Stomach (tissue), 9 donors: ENCODE data around the gene TBC1D10B. TPM values are rescaled to one million over a fixed set of nuclear protein-coding genes. Genes with fewer than 3 reads are reported as not detected.

Experiments used
- DNase-seq, 2 donors: peaks; one replicate each; pipeline versions ENCODE4 v3.0.0 to v3.0.0-alpha.2; 2013 to 2019
- H3K27ac ChIP-seq, 5 donors: fragments of 200-600 bp in 4 of 5; sonication (generic) in 4 of 5; one replicate each; pipeline ENCODE4 v1.5.1; 2013 to 2019; ENCODE audit warnings: mild to moderate bottlenecking in 1 of 5, moderate library complexity in 1 of 5
- H3K27me3 ChIP-seq, 3 donors: fragments of 200-600 bp; sonication (generic); one replicate each; pipeline ENCODE4 v1.5.1; 2017 to 2019; ENCODE audit warnings: mixed run types in 1 of 3
- H3K36me3 ChIP-seq, 4 donors: fragments of 200-600 bp; sonication (generic); 1 replicate in 3 of 4; 2 replicates in 1 of 4; pipeline ENCODE4 v1.5.1; 2016 to 2019
- H3K4me1 ChIP-seq, 4 donors: fragments of 200-600 bp; sonication (generic); one replicate each; pipeline ENCODE4 v1.5.1; 2016 to 2019
- H3K4me3 ChIP-seq, 4 donors: fragments of 200-600 bp; sonication (generic) in 3 of 4; one replicate each; pipeline ENCODE4 v1.5.1; 2016 to 2019; ENCODE audit warnings: mild to moderate bottlenecking in 1 of 4
- H3K9me3 ChIP-seq, 4 donors: fragments of 200-600 bp; sonication (generic); one replicate each; pipeline ENCODE4 v1.5.1; 2016 to 2019
- CTCF ChIP-seq, 7 experiments: fragments of 450-650 bp in 4 of 7; fragments of 200-600 bp in 3 of 7; sonication (generic) in 3 of 7; IDR thresholded peaks; one replicate each; pipeline ENCODE4 v1.5.1; 2016 to 2019; ENCODE audit warnings: antibody characterized with exemption in 7 of 7, control low read depth in 2 of 7, mild to moderate bottlenecking in 1 of 7
- EP300 ChIP-seq: sonication (generic); formaldehyde crosslinking; IDR thresholded peaks from one replicate; pipeline ENCODE4 v1.6.1; 2017; ENCODE audit warnings: antibody characterized with exemption
- POLR2A ChIP-seq, 4 donors: fragments of 450-650 bp; IDR thresholded peaks; one replicate each; pipeline ENCODE4 v1.6.1; 2016; ENCODE audit warnings: antibody characterized with exemption in 4 of 4, control low read depth in 2 of 4, mild to moderate bottlenecking in 1 of 4, moderate library complexity in 1 of 4
- POLR2AphosphoS5 ChIP-seq, 3 donors: sonication (generic); formaldehyde crosslinking; IDR thresholded peaks; one replicate each; pipeline ENCODE4 v1.6.1; 2016; ENCODE audit warnings: antibody characterized with exemption in 3 of 3
- WGBS, 5 donors: extraction: QIAGEN DNeasy Blood & Tissue Kit in 3 of 5; methylation state at CpG; one replicate each; pipeline versions ENCODE4 v1.1.5 to v1.1.7; 2013 to 2018; 5-methylcytosine and 5-hydroxymethylcytosine counted together
- intact Hi-C: fragments of 100-400 bp; cut with DNase I; formaldehyde crosslinking; loops from one replicate; pipeline ENCODE4 v1.15.1; 2023; ENCODE audit warnings: low total_unique reads
- polyA plus RNA-seq, 3 donors: library from polyadenylated mRNA; stranded (reverse); fragments of 200-250 nt; gene quantifications; one replicate each; pipeline ENCODE4 v1.2.3, GENCODE V29; 2013
- total RNA-seq, 5 donors: library from RNA; depleted of rRNA; stranded (reverse); fragments of >200 nt; gene quantifications; one replicate each; pipeline versions ENCODE4 v1.1.0 to v1.2.3, GENCODE V29; 2014 to 2016
- donor health status: healthy with polysubstance abuse.
- donor health status: Bipolar disorder and iron deficiency.
- donor health status: healthy.

Gene TBC1D10B
- total and polyA plus RNA-seq, 8 donors = 20.5 to 89.2 (median 27.1) TPM

DNA sequence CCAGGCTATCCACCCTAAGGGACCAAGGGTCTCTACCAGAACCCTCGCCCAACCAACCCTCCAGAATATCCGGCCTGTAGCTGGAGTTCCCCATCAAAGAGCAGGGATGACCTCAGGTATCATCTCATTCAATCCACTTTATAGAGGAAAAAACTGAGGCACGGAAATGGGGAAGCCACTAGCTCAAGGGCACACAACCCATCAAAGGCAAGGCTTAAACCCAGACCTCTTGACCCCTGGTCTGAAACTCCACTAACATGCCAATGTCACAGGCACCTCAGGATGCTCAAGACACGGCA is 1.6 kb downstream of the TBC1D10B start:
- Histone ChIP-seq H3K27me3 (no peaks in the 10 kb centered on the region), H3K36me3 (peaks cover 12 to 32% (median 29%) of the 10 kb centered on the region in 4 donors), H3K4me3 (peak overlapping the region; percentile 86 to 98 (median 94)), H3K27ac (peak overlapping the region; percentile 66 to 97 (median 84)), H3K9me3 (no peaks in the 10 kb centered on the region), H3K4me1 (peaks cover 33 to 64% (median 44%) of the 10 kb centered on the region in 4 donors)
- WGBS, 5 donors = 4 to 15% (median 9%) methylated on average over 4 of the region's 4 CpGs
- no peak for DNase-seq
- intact Hi-C loops = loop anchor here (10.0 kb wide), 1 partner anchor 46 kb away; no protein-coding TSS in a partner anchor
- TF ChIP-seq POLR2AphosphoS5 (IDR thresholded peaks at IDR 0.05) = no peak
- TF ChIP-seq EP300 = no peak
- TF ChIP-seq CTCF (IDR thresholded peaks at IDR 0.05) = no peak
- no peak for TF ChIP-seq POLR2A (IDR thresholded peaks at IDR 0.05)

DNA sequence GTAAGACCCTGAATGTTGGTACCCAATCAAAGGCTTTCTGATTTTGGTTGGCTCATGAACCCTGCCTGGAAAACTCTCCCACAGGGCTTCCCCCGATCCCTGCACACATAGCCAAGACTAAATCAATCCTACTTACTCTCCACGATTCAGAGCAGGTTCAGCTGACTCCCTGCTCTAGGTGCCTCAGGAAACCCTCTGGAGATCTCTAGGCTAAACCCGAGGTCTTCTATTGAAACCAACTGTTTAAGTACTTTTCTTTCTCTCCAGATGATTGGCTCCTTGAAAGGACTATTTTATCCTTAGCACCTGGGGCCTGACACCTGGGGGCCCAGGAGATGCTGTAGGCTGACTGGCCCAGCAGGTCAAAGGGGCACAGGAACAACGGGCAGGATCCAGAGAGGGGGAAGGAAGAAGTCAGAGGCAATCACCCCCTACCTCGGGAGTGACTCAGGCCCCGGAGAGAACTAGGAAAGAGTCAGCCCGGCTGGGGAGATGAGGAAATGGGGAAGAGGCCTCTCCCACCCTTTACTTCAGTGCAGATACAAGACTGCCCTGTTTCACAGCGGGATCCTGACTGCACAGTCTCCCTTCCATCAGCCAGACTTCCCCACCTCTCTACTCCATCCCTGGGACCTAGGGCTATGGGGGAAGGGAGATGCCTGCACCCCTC is 2.0 kb downstream of the TBC1D10B start:
- Histone ChIP-seq H3K9me3 (no peaks in the 10 kb centered on the region), H3K27ac (peak overlapping the region; percentile 34 to 97 (median 84)), H3K36me3 (peaks cover 12 to 37% (median 34%) of the 10 kb centered on the region in 4 donors), H3K4me1 (peaks cover 33 to 64% (median 44%) of the 10 kb centered on the region in 4 donors), H3K4me3 (peak overlapping the region; percentile 86 to 98 (median 94)), H3K27me3 (no peaks in the 10 kb centered on the region)
- TF ChIP-seq POLR2A (IDR thresholded peaks at IDR 0.05) (no peak), EP300 (no peak)
- 4 to 6% (median 4%) methylated on average over 8 of the region's 8 CpGs for WGBS, 5 donors
- intact Hi-C loops = loop anchor here (10.0 kb wide), 1 partner anchor 47 kb away; no protein-coding TSS in a partner anchor
- peak in 1 of 2 donors; percentile 48 for DNase-seq

- Histone ChIP-seq H3K4me1 (peaks cover 33 to 64% (median 44%) of the 10 kb centered on the region in 4 donors), H3K27ac (peak overlapping the region in 4 of 5 donors; percentile 66 to 97 (median 86)), H3K4me3 (peak overlapping the region; percentile 86 to 98 (median 94)), H3K27me3 (no peaks in the 10 kb centered on the region), H3K9me3 (no peaks in the 10 kb centered on the region), H3K36me3 (peaks cover 14 to 44% (median 42%) of the 10 kb centered on the region in 4 donors)
- TF ChIP-seq POLR2A (IDR thresholded peaks at IDR 0.05) = no peak
- TF ChIP-seq EP300 = no peak
- no peak for TF ChIP-seq POLR2AphosphoS5 (IDR thresholded peaks at IDR 0.05)
- TF ChIP-seq CTCF (IDR thresholded peaks at IDR 0.05) = no peak
- DNase-seq = no peak
- 42 to 57% (median 54%) methylated on average over 10 of the region's 10 CpGs for WGBS, 5 donors
- intact Hi-C loops = loop anchor here (10.0 kb wide), 1 partner anchor 47 kb away; no protein-coding TSS in a partner anchor
Measured at GRCh38 chr16:30367349-30368009, 2.8 kb downstream of the TBC1D10B start.

DNA sequence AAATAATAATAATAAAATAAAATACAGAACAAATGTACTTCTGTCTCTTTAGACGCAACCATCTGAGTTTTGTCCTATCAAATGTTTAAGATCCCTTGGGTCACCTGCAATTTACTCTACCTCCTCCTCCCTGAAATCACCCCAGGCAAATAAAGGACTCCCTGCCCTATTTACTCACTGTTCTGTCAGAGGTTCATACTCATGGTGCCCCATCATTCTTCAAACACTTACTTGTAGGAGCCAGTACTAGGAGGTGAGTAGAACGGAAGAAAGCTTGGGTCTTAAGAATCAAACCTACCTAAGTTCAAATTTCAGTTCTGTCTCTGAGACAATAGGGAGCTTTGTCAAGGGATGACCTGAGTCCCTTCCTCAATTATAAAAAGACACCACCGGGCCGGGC is 3.8 kb downstream of the TBC1D10B start:
- Histone ChIP-seq H3K27me3 (no peaks in the 10 kb centered on the region), H3K27ac (peak overlapping the region in 1 of 5 donors; percentile 39), H3K4me3 (no peak overlapping the region), H3K36me3 (peaks cover 21 to 54% (median 52%) of the 10 kb centered on the region in 4 donors), H3K9me3 (no peaks in the 10 kb centered on the region), H3K4me1 (peaks cover 33 to 60% (median 43%) of the 10 kb centered on the region in 4 donors)
- WGBS, 5 donors = 68 to 78% (median 76%) methylated on average over 4 of the region's 4 CpGs
- TF ChIP-seq POLR2A (IDR thresholded peaks at IDR 0.05) (no peak), CTCF (IDR thresholded peaks at IDR 0.05) (no peak), EP300 (no peak), POLR2AphosphoS5 (IDR thresholded peaks at IDR 0.05) (no peak)
- intact Hi-C loops = loop anchor here (10.0 kb wide), 1 partner anchor 48 kb away; no protein-coding TSS in a partner anchor
- DNase-seq = no peak
